Measurements from ENCODE around the gene ADAM23. TPM values are rescaled to one million over a fixed set of nuclear protein-coding genes. Genes with fewer than 3 reads are reported as not detected.

ADAM23 gene
- total RNA-seq, 1 experiment from 2014 or later: 6.1 TPM

- TF ChIP-seq CTCF (IDR thresholded peaks at IDR 0.05; ENCODE audit: unreplicated experiment): no peak
- Mint-ChIP-seq H3K27ac (ENCODE audit: unreplicated experiment) (no peak overlapping the region), H3K36me3 (ENCODE audit: insufficient read depth, unreplicated experiment) (no peaks in the 10 kb centered on the region), H3K4me3 (ENCODE audit: low read depth, unreplicated experiment) (no peak overlapping the region), H3K9me3 (ENCODE audit: low read depth, unreplicated experiment) (no peaks in the 10 kb centered on the region), H3K27me3 (ENCODE audit: unreplicated experiment) (no peaks in the 10 kb centered on the region), H3K4me1 (ENCODE audit: low read depth, unreplicated experiment) (peaks cover 20% of the 10 kb centered on the region)
- DNase-seq: no peak
- CTCF ChIA-PET: interaction anchor here (0.7 to 1.0 kb wide), 2 partner anchors 10 to 166 kb away, joined by 3 to 4 read pairs; no protein-coding TSS in a partner anchor
- intact Hi-C loops (cut with micrococcal nuclease; ENCODE audit: unreplicated experiment): loop anchor here (5.0 to 10.0 kb wide), 4 partner anchors 101 to 394 kb away; partner anchors contain the start of genes FASTKD2 and MDH1B
- BruUV-seq (replicated peaks): no TSS peak
Observed at GRCh38 chr2:206558492-206558891, 115.2 kb downstream of the ADAM23 start.

- no peak overlapping the region for H3K4me3 Mint-ChIP-seq (ENCODE audit: low read depth, unreplicated experiment)
- BruUV-seq (replicated peaks): no TSS peak
- no peak for DNase-seq
- peaks cover 20% of the 10 kb centered on the region for H3K4me1 Mint-ChIP-seq (ENCODE audit: low read depth, unreplicated experiment)
- CTCF ChIA-PET: no interaction called here
- no peaks in the 10 kb centered on the region for H3K27me3 Mint-ChIP-seq (ENCODE audit: unreplicated experiment)
- no peak overlapping the region for H3K27ac Mint-ChIP-seq (ENCODE audit: unreplicated experiment)
- no peaks in the 10 kb centered on the region for H3K9me3 Mint-ChIP-seq (ENCODE audit: low read depth, unreplicated experiment)
- no peak for TF ChIP-seq CTCF (IDR thresholded peaks at IDR 0.05; ENCODE audit: unreplicated experiment)
- intact Hi-C loops (cut with micrococcal nuclease; ENCODE audit: unreplicated experiment): no loop called here
- H3K36me3 Mint-ChIP-seq (ENCODE audit: insufficient read depth, unreplicated experiment): no peaks in the 10 kb centered on the region
Observed at GRCh38 chr2:206561962-206562361, 118.6 kb downstream of the ADAM23 start.

- no peak for DNase-seq
- no peak overlapping the region for H3K27ac Mint-ChIP-seq (ENCODE audit: unreplicated experiment)
- peaks cover 20% of the 10 kb centered on the region for H3K4me1 Mint-ChIP-seq (ENCODE audit: low read depth, unreplicated experiment)
Observed at GRCh38 chr2:206562375-206562774, 119.0 kb downstream of the ADAM23 start.

GRCh38 chr2:206563374-206563773, 120.0 kb downstream of the ADAM23 start:
- Mint-ChIP-seq H3K36me3 (ENCODE audit: insufficient read depth, unreplicated experiment) (no peaks in the 10 kb centered on the region), H3K4me3 (ENCODE audit: low read depth, unreplicated experiment) (no peak overlapping the region), H3K27ac (ENCODE audit: unreplicated experiment) (no peak overlapping the region), H3K27me3 (ENCODE audit: unreplicated experiment) (no peaks in the 10 kb centered on the region), H3K9me3 (ENCODE audit: low read depth, unreplicated experiment) (no peaks in the 10 kb centered on the region), H3K4me1 (ENCODE audit: low read depth, unreplicated experiment) (peaks cover 20% of the 10 kb centered on the region)
- no TSS peak for BruUV-seq (replicated peaks)
- intact Hi-C loops (cut with micrococcal nuclease; ENCODE audit: unreplicated experiment): no loop called here
- no peak for DNase-seq
- CTCF ChIA-PET: no interaction called here
- no peak for TF ChIP-seq CTCF (IDR thresholded peaks at IDR 0.05; ENCODE audit: unreplicated experiment)

More at GRCh38 chr2:206562375-206562774, 119.0 kb downstream of the ADAM23 start:
- Mint-ChIP-seq H3K27me3 (ENCODE audit: unreplicated experiment) (no peaks in the 10 kb centered on the region), H3K36me3 (ENCODE audit: insufficient read depth, unreplicated experiment) (no peaks in the 10 kb centered on the region), H3K9me3 (ENCODE audit: low read depth, unreplicated experiment) (no peaks in the 10 kb centered on the region), H3K4me3 (ENCODE audit: low read depth, unreplicated experiment) (no peak overlapping the region)
- TF ChIP-seq CTCF (IDR thresholded peaks at IDR 0.05; ENCODE audit: unreplicated experiment): no peak
- no TSS peak for BruUV-seq (replicated peaks)
- intact Hi-C loops (cut with micrococcal nuclease; ENCODE audit: unreplicated experiment): no loop called here
- CTCF ChIA-PET: no interaction called here

Measured in Calu3 (cell line).